GM18861 (cell line): Measurements from ENCODE around the gene GPC5.
"Not testable (repeated sequence)": the region's sequence is repeated elsewhere in the genome, so short reads cannot be mapped to it uniquely, and the experiment has no call there.

ENCODE experiments used
- ATAC-seq: cut with Tn5 transposase; IDR thresholded peaks from one replicate; pipeline ENCODE4 v1.9.1; 2021; ENCODE audit not compliant: unreplicated experiment

GPC5 gene

DNA sequence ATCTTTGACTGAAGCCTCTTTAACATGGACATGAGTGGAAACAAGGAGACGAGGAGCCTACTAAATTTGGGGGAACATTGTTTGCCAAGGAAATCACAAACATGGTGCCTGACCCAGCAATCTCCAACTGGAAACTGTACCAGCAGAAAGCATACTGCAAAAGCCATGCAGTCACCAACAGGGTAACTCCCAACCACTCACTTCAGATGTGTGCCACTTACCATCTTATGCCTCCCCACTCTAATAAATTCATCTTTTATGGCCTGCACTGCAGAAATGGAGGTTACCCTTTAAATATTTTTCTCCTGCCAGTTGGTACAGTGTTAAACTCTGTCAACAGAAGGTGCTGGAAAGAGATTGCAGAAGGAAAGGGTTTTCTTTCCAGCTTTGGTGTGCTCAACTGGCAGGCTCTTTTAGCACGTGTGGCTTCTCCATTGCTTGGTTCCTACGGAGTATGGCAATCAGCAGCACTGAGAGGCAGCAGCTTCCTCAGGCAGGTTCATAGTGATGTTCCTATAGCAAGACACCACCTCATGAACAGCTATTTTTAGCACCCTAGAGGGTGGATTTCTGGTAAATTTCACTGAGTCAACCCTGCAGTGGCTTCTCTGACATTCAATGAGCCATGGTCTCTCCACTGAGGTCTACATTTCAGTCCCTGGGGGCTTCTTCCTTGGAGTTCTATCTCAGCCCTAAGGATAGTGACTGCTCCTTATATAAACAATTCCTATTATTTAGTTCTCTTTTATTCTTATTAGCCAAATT lies 29.6 kb upstream of the GPC5 start:
- no peak for ATAC-seq

- no peak for ATAC-seq
Measured at GRCh38 chr13:91369441-91369831, 29.0 kb upstream of the GPC5 start.

DNA sequence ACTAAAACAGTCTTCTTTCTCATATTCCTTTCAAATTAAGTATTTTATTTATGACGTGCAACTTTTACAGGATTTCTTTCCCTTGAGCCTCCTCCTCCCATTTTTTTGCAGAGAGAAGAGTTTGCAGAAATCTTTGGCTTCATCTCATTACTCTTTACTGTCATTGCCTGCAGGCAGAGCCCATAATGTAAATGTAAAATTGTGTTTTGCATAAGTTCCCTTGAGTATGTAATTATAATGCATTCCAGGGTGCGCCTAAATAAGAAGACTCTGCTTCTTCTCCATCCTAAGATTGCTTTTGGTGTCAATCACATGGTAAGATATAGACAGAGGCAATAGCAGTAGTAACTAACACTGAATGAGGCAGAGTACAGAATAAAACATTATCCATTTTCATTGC lies 27.9 kb upstream of the GPC5 start:
- no peak for ATAC-seq

DNA sequence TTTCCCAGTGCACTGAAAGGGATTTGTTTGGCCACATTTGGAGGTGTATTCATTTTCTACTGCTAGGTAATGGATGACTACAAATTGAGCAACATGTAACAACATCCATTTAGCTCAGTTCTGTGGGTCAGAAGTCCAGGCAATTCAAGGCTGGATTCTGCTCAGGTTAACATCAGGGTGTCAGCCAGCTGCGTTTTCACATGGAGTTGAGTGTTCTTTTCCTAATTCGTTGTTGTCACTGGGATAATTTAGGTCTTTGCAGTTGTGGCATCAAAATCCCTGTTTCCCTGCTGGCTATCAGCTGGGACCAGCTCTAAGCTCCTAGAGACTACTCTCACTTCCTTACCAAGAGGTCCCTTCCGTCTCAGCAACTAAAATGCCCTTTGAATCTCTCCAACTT lies 25.5 kb upstream of the GPC5 start:
- no peak for ATAC-seq

- peak; percentile 96 for ATAC-seq
Measured at GRCh38 chr13:91375116-91375729, 23.2 kb upstream of the GPC5 start.

GRCh38 chr13:91381371-91381770 lies 17.1 kb upstream of the GPC5 start:
- peak; percentile 55 for ATAC-seq

- ATAC-seq = no peak
Measured at GRCh38 chr13:91383836-91384235, 14.6 kb upstream of the GPC5 start.

GRCh38 chr13:91384896-91385295 lies 13.5 kb upstream of the GPC5 start:
- no peak for ATAC-seq

DNA sequence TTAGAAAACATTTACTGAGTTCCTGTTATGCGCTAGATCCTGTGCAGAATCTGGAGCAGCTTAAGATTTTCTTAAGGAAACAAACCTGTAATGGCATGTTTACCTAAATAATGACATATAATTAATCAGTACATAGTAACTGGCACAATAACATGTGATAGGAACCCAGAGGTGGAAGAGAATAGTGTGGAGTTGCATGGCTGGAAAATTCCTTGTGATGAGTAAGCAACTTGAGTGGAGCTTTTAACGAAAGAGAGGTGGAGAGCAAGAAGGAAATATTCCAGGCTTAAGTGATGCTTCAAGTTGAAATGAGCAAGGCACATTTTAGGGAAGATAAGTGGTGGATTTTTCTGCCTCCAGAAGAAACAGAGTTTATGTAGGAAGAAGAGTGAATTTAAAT lies 9.2 kb upstream of the GPC5 start:
- no peak for ATAC-seq

DNA sequence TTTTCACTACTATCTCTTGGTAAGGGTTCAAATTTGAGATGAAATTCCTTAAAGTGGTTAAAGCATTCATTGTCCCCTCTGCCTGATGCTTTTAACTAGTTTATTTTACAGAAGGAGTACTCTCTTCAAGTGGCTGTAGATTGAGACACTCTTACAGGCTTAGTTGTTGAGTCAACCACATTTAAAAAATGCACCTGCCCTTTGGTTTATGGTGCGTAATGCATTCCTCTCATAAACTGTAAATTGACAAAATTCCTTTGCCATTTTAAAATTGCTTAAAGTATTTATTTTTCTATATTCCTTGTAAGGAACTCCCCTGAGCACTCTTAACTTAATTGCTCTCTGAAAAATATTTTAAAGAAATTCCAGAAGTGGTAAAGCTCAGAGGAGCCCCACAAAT lies 826 bp upstream of the GPC5 start:
- no peak for ATAC-seq

- ATAC-seq = no peak
Measured at GRCh38 chr13:91399189-91400062, 1.0 kb downstream of the GPC5 start.

DNA sequence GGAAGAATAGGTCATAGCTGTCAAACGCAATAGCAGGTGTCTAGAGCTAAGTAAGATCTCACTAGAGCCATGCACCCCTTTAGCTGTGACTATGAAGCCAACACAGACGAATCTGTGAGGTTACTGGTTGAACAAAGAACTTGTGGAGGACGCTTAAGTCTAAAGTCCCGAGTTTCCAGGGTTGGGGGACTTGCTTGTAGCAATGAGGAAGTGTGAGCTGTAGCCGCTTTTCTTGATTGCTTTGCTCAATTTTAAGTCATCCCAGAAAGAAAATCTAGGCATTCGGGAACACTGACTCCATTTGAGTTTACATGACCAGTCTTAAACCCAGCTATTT lies 1.6 kb downstream of the GPC5 start:
- no peak for ATAC-seq

- no peak for ATAC-seq
Measured at GRCh38 chr13:91400671-91401070, 2.2 kb downstream of the GPC5 start.

- no peak for ATAC-seq
Measured at GRCh38 chr13:91401920-91402319, 3.5 kb downstream of the GPC5 start.

DNA sequence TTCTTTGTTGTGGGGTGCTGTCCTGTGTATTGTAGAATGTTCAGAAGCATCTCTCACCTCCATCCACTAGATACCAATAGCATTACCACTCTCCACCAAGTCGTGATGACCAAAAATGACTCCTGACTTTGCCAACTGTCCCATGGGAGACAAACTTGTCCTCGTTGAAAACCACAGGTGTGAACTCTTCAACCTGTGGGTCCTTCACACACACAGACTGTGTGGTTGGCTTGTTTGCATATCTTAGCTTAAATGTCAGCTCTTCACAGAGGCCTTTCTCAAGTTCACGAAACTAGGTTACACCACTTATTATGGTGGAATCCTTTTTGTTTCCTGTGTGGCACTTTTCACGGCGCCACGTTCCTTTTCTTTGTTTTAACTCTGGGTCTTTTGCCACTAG lies 6.8 kb downstream of the GPC5 start:
- peak; percentile 78 for ATAC-seq

DNA sequence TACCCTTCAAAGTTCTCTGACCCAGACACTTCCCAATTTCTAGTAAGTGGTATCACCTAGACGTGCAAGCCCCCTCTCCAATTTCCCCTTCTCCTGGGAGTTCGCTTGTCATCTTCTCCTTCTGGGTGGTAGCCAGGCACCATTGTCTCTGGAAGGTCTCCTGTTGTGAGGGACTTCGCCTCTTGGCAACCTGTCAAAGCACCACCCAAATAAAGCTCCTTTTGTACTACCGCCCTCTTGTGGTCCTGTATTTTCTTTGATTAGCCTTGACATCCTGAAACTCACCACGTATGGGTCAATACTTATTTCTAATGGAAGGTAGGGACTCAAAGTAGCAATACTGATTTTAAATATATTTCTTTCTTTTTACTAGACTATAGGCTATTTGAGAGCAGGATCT lies 8.2 kb downstream of the GPC5 start:
- peak; percentile 41 for ATAC-seq

DNA sequence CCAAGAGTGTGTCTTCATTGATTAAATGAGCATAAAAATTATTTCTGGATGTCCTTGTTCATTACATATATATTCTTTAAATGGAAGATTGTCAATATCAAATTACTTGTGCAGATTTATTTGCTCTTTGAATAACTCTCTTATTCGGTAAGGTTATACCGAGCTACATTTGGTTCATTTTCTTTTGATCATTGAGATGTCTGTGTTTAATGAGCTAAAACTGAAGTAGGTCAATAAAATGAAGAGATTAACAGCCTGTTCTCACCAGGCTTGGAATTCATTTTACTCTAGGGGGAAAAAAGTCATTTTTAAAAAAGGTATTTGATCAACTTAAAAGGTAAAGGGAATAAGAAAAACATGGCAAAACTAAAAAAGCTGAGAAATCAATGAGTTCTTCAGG lies 10.6 kb downstream of the GPC5 start:
- no peak for ATAC-seq

DNA sequence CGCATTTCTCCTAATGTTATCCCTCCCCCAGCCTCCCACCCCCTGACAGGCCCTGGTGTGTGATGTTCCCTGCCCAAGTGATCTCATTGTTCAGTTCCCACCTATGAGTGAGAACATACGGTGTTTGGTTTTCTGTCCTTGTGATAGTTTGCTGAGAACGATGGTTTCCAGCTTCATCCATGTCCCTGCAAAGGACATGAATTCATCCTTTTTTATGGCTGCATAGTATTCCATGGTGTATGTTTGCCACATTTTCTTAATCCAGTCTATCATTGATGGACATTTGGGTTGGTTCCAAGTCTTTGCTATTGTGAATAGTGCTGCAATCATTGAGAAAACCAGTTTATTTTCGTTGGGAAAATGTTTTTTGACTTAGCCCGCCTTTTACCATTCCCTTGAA lies 18.2 kb downstream of the GPC5 start:
- ATAC-seq = not testable (repeated sequence)

GRCh38 chr13:91417660-91418325 lies 19.4 kb downstream of the GPC5 start:
- ATAC-seq = peak; percentile 59

DNA sequence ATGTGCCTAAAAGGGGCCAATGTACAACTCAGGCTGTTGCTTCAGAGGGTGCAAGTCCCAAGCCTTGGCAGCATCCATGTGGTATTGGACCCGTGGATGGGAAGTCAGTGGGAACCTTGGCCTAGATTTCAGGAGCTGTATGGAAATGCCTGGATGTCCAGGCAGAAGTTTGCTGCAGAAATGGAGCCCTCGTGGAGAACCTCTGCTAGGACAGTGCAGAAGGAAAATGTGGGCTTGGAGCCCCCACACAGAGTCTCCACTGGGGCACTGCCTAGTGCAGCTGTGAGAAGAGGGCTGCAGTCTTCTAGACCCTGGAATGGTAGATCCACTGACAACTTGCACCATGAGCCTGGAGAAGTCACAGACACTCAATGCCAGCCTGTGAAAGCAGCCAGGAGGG lies 28.5 kb downstream of the GPC5 start:
- ATAC-seq = no peak

DNA sequence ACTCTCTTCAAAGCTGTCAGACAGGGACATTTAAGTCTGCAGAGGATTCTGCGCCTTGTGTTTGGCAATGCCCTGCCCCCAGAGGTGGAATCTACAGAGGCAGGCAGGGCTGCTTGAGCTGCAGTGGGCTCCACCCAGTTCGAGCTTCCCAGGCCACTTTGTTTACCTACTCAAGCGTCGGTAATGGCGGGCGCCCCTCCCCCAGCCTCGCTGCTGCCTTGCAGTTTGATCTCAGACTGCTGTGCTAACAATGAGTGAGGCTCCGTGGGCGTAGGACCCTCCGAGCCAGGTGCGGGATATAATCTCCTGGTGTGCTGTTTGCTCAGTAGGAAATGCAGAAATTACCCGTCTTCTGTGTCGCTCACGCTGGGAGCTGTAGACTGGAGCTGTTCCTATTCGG lies 40.3 kb downstream of the GPC5 start:
- not testable (repeated sequence) for ATAC-seq
